SK-N-SH (cell line): Measurements from ENCODE around the gene FKBP6. TPM values are rescaled to one million over a fixed set of nuclear protein-coding genes. Genes with fewer than 3 reads are reported as not detected.
"Not testable (repeated sequence)": the region's sequence is repeated elsewhere in the genome, so short reads cannot be mapped to it uniquely, and the experiment has no call there.

Experiments used
- CTCF ChIA-PET: fragments of 300-600, 350-600 bp; formaldehyde crosslinking; extraction: SDS; loops from one replicate; lab custom pipeline; 2021; lab: Yijun Ruan, JAX
- POLR2A ChIA-PET: fragments of 350-600 bp; sonication (Branson Sonifier 250); formaldehyde crosslinking; extraction: SDS; loops from one replicate; lab custom pipeline; 2020; ENCODE audit warnings: antibody characterized with exemption, inconsistent platforms; lab: Yijun Ruan, JAX
- DNase-seq: peaks from one replicate; pipeline ENCODE4 v3.0.0; 2012
- H2AFZ ChIP-seq: fragments of 200-600 bp; sonication (generic); 2 replicates; pipeline ENCODE4 v1.8.1; 2016; ENCODE audit warnings: antibody characterized with exemption, mild to moderate bottlenecking, low read depth
- H3F3A ChIP-seq: fragments of 200-600 bp; sonication (generic); replicated peaks from 2 replicates; pipeline ENCODE3; 2016; ENCODE audit warnings: antibody characterized with exemption, mild to moderate bottlenecking; ENCODE audit not compliant: insufficient read depth
- H3K27ac ChIP-seq, 2 experiments: fragments of 200-500 bp in 1 of 2; fragments of 200-600 bp in 1 of 2; sonication (Bioruptor generic) in 1 of 2; sonication (generic), shearing (Covaris generic) in 1 of 2; 2 replicates each; pipeline versions ENCODE4 v1.5.1 to v1.6.1; 2014 to 2016; ENCODE audit warnings: low read depth in 2 of 2, inconsistent platforms in 1 of 2, low read length in 1 of 2, mild to moderate bottlenecking in 1 of 2, mixed read lengths in 1 of 2
- H3K27me3 ChIP-seq: fragments of 200-600 bp; sonication (generic), shearing (Covaris generic); 2 replicates; pipeline ENCODE4 v1.6.1; 2016; ENCODE audit warnings: mixed run types; ENCODE audit not compliant: insufficient read depth
- H3K36me3 ChIP-seq, 2 experiments: fragments of 200-500 bp in 1 of 2; fragments of 200-600 bp in 1 of 2; sonication (Bioruptor generic) in 1 of 2; sonication (generic) in 1 of 2; replicated peaks in 1 of 2; 2 replicates each; pipeline versions ENCODE3 to v1.5.1; 2014 to 2016; ENCODE audit warnings: low read length in 1 of 2, mild to moderate bottlenecking in 1 of 2; ENCODE audit not compliant: insufficient read depth in 2 of 2, control insufficient read depth in 1 of 2
- H3K4me1 ChIP-seq, 2 experiments: fragments of 200-500 bp in 1 of 2; fragments of 200-600 bp in 1 of 2; sonication (Bioruptor generic) in 1 of 2; sonication (generic), shearing (Covaris generic) in 1 of 2; 2 replicates each; pipeline versions ENCODE4 v1.5.1 to v1.6.1; 2014 to 2016; ENCODE audit warnings: low read depth in 1 of 2, low read length in 1 of 2, mixed run types in 1 of 2; ENCODE audit not compliant: insufficient read depth in 2 of 2, control insufficient read depth in 1 of 2
- H3K4me2 ChIP-seq: fragments of 200-600 bp; sonication (generic), shearing (Covaris generic); 2 replicates; pipeline ENCODE4 v1.6.1; 2017; ENCODE audit warnings: mixed run types
- H3K4me3 ChIP-seq, 2 experiments: fragments of 200-500 bp in 1 of 2; fragments of 200-600 bp in 1 of 2; sonication (Bioruptor generic) in 1 of 2; sonication (generic), shearing (Covaris generic) in 1 of 2; 2 replicates each; pipeline versions ENCODE4 v1.5.1 to v1.8.1; 2014 to 2016; ENCODE audit warnings: low read depth in 2 of 2, inconsistent platforms in 1 of 2, low read length in 1 of 2, mild to moderate bottlenecking in 1 of 2, mixed read lengths in 1 of 2, moderate library complexity in 1 of 2
- H3K79me2 ChIP-seq: fragments of 200-600 bp; sonication (generic); 2 replicates; pipeline ENCODE4 v1.8.1; 2017; ENCODE audit warnings: mild to moderate bottlenecking; ENCODE audit not compliant: insufficient read depth
- H3K9ac ChIP-seq: fragments of 200-600 bp; sonication (generic); 2 replicates; pipeline ENCODE4 v1.6.1; 2017; ENCODE audit warnings: mixed run types
- H3K9me2 ChIP-seq: fragments of 200-600 bp; sonication (generic); 2 replicates; pipeline ENCODE4 v1.6.1; 2017; ENCODE audit warnings: mixed run types
- H3K9me3 ChIP-seq: fragments of 200-600 bp; sonication (generic); 2 replicates; pipeline ENCODE4 v1.6.1; 2017; ENCODE audit warnings: mixed run types, mild to moderate bottlenecking, moderate library complexity
- H4K20me1 ChIP-seq: fragments of 200-600 bp; sonication (generic); 2 replicates; pipeline ENCODE4 v1.6.1; 2017; ENCODE audit warnings: mild to moderate bottlenecking, mixed run types; ENCODE audit not compliant: insufficient read depth
- WGBS: methylation state at CpG from one replicate; pipeline ENCODE4 v1.1.6; 2017; ENCODE audit warnings: low lambda C conversion rate; 5-methylcytosine and 5-hydroxymethylcytosine counted together
- polyA plus RNA-seq, 3 experiments: library from polyadenylated mRNA; depleted of rRNA; stranded (reverse); fragments of >200 nt; gene quantifications; 2 replicates each; pipeline ENCODE4 v1.2.3, GENCODE V29; 2012

The FKBP6 gene, protein sequence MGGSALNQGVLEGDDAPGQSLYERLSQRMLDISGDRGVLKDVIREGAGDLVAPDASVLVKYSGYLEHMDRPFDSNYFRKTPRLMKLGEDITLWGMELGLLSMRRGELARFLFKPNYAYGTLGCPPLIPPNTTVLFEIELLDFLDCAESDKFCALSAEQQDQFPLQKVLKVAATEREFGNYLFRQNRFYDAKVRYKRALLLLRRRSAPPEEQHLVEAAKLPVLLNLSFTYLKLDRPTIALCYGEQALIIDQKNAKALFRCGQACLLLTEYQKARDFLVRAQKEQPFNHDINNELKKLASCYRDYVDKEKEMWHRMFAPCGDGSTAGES
- not detected in 2 replicates for polyA plus RNA-seq (2012; rRNA removed)
- 0.03 TPM in 1 of 2 replicates, not detected in the other for polyA plus RNA-seq (2012; cell fraction: cytosol; rRNA removed)
- polyA plus RNA-seq (2012; cell fraction: nucleus; rRNA removed) = not detected in 2 replicates

DNA sequence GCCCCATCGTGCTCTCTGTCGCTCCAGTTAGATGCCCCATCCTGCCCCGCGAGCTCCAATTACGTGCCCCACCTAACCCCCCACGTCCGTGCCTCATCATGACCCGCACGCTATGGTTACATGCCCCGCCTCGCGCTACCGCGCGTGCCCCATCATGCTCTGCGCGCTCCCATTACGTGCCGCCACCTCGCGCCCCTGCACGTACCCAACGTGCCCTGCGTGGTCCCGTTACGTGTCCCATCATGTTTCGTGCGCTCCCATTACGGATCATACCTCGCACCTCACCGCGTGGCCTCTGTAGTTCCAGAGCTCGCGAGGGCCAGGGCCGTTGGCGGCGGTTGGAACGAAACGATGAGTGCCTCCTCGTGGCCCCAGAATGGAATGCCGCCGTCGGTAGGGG is at the start of gene FKBP6, which contains the start of gene TRIM50:
Gene FKBP6, plus strand, starts transcription at position 240 of the 400 bp plus-strand sequence. CDS start 268 bp downstream, outside the sequence.
Gene TRIM50, minus strand, starts transcription at position 161 of the 400 bp plus-strand sequence. CDS start 3,295 bp downstream, outside the sequence.
- H3K79me2 ChIP-seq, H3K36me3 ChIP-seq, H3K9ac ChIP-seq, H4K20me1 ChIP-seq, H3K4me3 ChIP-seq, DNase-seq, H3K9me2 ChIP-seq, H3F3A ChIP-seq, H3K9me3 ChIP-seq, H3K4me2 ChIP-seq, H2AFZ ChIP-seq, CTCF ChIA-PET, H3K4me1 ChIP-seq, H3K27me3 ChIP-seq, POLR2A ChIA-PET, H3K27ac ChIP-seq: not testable (repeated sequence)
- WGBS = 95% methylated on average over 43 of the region's 43 CpGs

DNA sequence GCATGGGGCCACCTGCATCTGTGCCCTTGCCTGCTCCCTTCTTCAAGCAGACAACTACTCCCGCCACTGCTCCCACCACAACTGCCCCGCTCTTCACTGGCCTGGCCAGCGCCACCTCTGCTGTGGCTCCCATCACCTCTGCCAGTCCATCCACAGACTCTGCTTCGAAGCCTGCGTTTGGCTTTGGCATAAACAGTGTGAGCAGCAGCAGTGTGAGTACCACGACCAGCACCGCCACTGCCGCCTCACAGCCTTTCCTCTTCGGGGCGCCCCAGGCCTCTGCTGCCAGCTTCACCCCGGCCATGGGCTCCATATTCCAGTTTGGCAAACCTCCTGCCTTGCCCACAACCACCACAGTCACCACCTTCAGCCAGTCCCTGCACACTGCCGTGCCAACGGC is 30.7 kb upstream of the FKBP6 start:
- H3K36me3 ChIP-seq, POLR2A ChIA-PET, H3K4me2 ChIP-seq, DNase-seq, CTCF ChIA-PET, H3K9ac ChIP-seq, H4K20me1 ChIP-seq, H3F3A ChIP-seq, H2AFZ ChIP-seq, H3K27me3 ChIP-seq, H3K27ac ChIP-seq, H3K9me2 ChIP-seq, H3K9me3 ChIP-seq, H3K4me1 ChIP-seq, H3K79me2 ChIP-seq, H3K4me3 ChIP-seq: not testable (repeated sequence)
- WGBS = no CpG with 5 or more reads among the region's 13 CpGs

DNA sequence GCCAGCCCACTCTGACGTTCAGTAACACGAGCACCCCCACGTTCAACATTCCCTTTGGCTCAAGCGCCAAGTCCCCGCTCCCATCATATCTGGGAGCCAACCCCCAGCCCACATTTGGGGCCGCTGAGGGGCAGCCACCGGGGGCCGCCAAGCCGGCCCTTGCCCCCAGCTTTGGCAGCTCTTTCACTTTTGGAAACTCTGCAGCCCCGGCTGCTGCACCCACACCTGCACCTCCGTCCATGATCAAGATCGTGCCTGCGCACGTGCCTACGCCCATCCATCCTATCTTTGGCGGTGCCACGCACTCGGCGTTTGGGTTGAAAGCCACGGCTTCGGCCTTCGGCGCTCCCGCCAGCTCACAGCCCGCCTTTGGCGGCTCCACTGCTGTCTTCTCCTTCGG is 30.3 kb upstream of the FKBP6 start:
- H3K4me3 ChIP-seq, POLR2A ChIA-PET, H3K27me3 ChIP-seq, DNase-seq, H3K4me1 ChIP-seq, H3K79me2 ChIP-seq, H3F3A ChIP-seq, H3K9me3 ChIP-seq, H3K9ac ChIP-seq, H2AFZ ChIP-seq, H3K27ac ChIP-seq, CTCF ChIA-PET, H3K9me2 ChIP-seq, H3K36me3 ChIP-seq, H3K4me2 ChIP-seq, H4K20me1 ChIP-seq: not testable (repeated sequence)
- WGBS = 91% methylated on average over 18 of the region's 27 CpGs

DNA sequence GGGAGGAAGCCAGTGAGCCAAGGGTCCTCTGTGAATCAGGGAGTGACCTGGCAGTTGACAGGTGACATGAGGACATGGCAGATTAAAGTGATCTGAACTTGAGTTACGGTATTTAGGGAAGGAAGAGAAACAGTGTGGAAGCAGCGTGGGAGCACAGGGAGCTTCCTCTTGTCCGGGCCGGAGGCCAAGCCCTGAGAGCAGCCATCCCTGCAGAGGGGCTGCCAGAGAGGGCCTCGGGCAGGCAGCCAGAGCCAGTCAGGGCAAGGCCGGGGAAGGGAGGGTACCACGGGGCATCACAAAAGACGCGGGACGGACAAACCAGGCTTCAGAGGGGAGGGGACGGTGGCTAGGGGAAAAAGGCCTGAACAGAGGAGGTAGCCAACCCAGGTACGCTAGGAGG is 28.1 kb upstream of the FKBP6 start:
- H3F3A ChIP-seq, H3K9ac ChIP-seq, DNase-seq, H3K4me3 ChIP-seq, H3K79me2 ChIP-seq, H3K27ac ChIP-seq, H3K9me2 ChIP-seq, H3K27me3 ChIP-seq, CTCF ChIA-PET, H2AFZ ChIP-seq, H4K20me1 ChIP-seq, H3K4me1 ChIP-seq, H3K9me3 ChIP-seq, POLR2A ChIA-PET, H3K4me2 ChIP-seq: not testable (repeated sequence)
- peaks cover 0 to 17% of the 10 kb centered on the region in 2 experiments for H3K36me3 ChIP-seq
- WGBS = 65% methylated on average over 8 of the region's 12 CpGs
